Right lobe of liver (tissue), 4 donors: ENCODE results near the gene TSKU.
A peak's percentile ranks its signal among the peaks of the same experiment; 100 is the strongest.

ENCODE experiments used
- POLR2A ChIP-seq: fragments of 450-650 bp; IDR thresholded peaks from one replicate; pipeline ENCODE4 v1.6.1; 2017; ENCODE audit warnings: antibody characterized with exemption, mild to moderate bottlenecking
- TF ChIP-seq, protein P1 (sequence below), 4 donors: fragments of 200-600 bp in 3 of 4; fragments of 450-650 bp in 1 of 4; IDR thresholded peaks; one replicate each; pipeline versions ENCODE4 v1.5.1 to v1.8.0; 2016 to 2022; ENCODE audit warnings: antibody characterized with exemption in 4 of 4, mild to moderate bottlenecking in 2 of 4
- donor health status: DM: no; HTN: no; CAD: no.
- donor health status: DM: no; HTN: no; CAD: no.
- donor health status: DM: no; HTN: yes; CAD: no.

DNA sequence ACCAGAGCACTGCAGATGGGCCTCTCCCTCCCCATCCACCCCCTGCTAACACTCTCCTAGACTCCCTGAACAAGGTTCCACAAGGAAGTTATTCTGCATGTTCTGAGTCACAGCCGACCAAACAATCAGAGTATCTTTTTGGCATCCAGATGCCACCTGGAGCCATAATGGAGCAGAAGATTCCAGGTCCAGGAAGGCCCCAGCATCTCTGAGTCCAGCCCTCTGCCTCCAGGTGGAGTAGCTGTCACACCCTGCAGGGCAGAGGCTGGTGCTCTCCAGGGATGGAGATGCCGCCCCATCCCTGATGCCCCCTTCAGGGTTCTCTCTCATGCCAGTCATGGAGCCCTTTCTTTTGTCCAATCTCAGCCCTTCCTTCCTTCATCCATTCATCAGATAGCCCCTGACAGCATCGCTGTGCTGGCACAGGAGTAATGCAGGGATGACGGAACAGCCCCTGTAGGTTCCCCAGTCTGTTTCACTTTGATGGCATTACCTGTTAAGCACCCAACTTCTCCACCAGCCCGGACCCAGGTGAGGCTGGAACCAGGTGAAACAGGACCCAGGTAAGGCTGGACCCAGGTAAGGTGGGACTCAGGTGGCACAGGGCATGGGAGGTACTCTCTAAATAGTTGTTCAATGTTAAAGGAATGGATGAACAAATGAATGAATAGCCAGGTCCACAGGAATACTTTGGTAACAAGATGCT is 20.1 kb upstream of the TSKU start:
- TF ChIP-seq, protein P1, sequence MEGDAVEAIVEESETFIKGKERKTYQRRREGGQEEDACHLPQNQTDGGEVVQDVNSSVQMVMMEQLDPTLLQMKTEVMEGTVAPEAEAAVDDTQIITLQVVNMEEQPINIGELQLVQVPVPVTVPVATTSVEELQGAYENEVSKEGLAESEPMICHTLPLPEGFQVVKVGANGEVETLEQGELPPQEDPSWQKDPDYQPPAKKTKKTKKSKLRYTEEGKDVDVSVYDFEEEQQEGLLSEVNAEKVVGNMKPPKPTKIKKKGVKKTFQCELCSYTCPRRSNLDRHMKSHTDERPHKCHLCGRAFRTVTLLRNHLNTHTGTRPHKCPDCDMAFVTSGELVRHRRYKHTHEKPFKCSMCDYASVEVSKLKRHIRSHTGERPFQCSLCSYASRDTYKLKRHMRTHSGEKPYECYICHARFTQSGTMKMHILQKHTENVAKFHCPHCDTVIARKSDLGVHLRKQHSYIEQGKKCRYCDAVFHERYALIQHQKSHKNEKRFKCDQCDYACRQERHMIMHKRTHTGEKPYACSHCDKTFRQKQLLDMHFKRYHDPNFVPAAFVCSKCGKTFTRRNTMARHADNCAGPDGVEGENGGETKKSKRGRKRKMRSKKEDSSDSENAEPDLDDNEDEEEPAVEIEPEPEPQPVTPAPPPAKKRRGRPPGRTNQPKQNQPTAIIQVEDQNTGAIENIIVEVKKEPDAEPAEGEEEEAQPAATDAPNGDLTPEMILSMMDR (IDR thresholded peaks at IDR 0.05) = peak in 1 of 4 donors; percentile 6
- TF ChIP-seq POLR2A = no peak
